H9 (cell line): ENCODE measurements around the gene NT5DC3. TPM values are rescaled to one million over a fixed set of nuclear protein-coding genes. Genes with fewer than 3 reads are reported as not detected.

ENCODE experiments used
- DNase-seq: peaks from one replicate; pipeline ENCODE4 v3.0.0-alpha.2; 2017
- H2AFZ ChIP-seq: one replicate; pipeline ENCODE4 v1.6.1; 2013; ENCODE audit warnings: mild to moderate bottlenecking, low read length, control low read depth, moderate library complexity
- H2AK5ac ChIP-seq: 2 replicates; pipeline ENCODE4 v1.6.1; 2013; ENCODE audit warnings: low read length, control low read depth, mixed read lengths; ENCODE audit not compliant: insufficient read length
- H2BK120ac ChIP-seq: one replicate; pipeline ENCODE4 v1.6.1; 2013; ENCODE audit warnings: low read depth, mild to moderate bottlenecking, low read length, control low read depth, inconsistent platforms; ENCODE audit not compliant: poor library complexity, severe bottlenecking
- H2BK12ac ChIP-seq: 2 replicates; pipeline ENCODE4 v1.6.1; 2013; ENCODE audit warnings: low read length, control low read depth, mixed read lengths, low read depth; ENCODE audit not compliant: insufficient read length
- H2BK15ac ChIP-seq: 2 replicates; pipeline ENCODE4 v1.6.1; 2013; ENCODE audit warnings: low read depth, low read length, control low read depth
- H2BK20ac ChIP-seq: one replicate; pipeline ENCODE4 v1.6.1; 2013; ENCODE audit warnings: low read depth, mild to moderate bottlenecking, low read length, control low read depth, inconsistent platforms; ENCODE audit not compliant: poor library complexity, severe bottlenecking
- H2BK5ac ChIP-seq: 2 replicates; pipeline ENCODE4 v1.6.1; 2013; ENCODE audit warnings: low read length, control low read depth, mixed read lengths; ENCODE audit not compliant: insufficient read length
- H3K14ac ChIP-seq: 2 replicates; pipeline ENCODE4 v1.6.1; 2013; ENCODE audit warnings: low read length, control low read depth; ENCODE audit not compliant: insufficient read depth
- H3K18ac ChIP-seq: 2 replicates; pipeline ENCODE4 v1.6.1; 2013; ENCODE audit warnings: low read depth, mild to moderate bottlenecking, mixed read lengths, low read length, control low read depth; ENCODE audit not compliant: insufficient read length
- H3K23ac ChIP-seq: 2 replicates; pipeline ENCODE4 v1.6.1; 2013; ENCODE audit warnings: low read length, control low read depth, mixed read lengths, low read depth; ENCODE audit not compliant: insufficient read length
- H3K23me2 ChIP-seq: 2 replicates; pipeline ENCODE4 v1.6.1; 2013; ENCODE audit warnings: low read depth, mild to moderate bottlenecking, mixed read lengths, low read length, control low read depth; ENCODE audit not compliant: insufficient read length, poor library complexity, severe bottlenecking
- H3K27ac ChIP-seq: 2 replicates; pipeline ENCODE4 v1.5.1; 2013; ENCODE audit warnings: low read length, control low read depth, mixed read lengths, low read depth; ENCODE audit not compliant: insufficient read length
- H3K27me3 ChIP-seq: 2 replicates; pipeline ENCODE4 v1.6.1; 2013; ENCODE audit warnings: low read length, control low read depth, inconsistent platforms; ENCODE audit not compliant: insufficient read depth
- H3K4ac ChIP-seq: 2 replicates; pipeline ENCODE4 v1.6.1; 2013; ENCODE audit warnings: low read depth, mild to moderate bottlenecking, control low read depth, inconsistent platforms, low read length, moderate library complexity
- H3K4me1 ChIP-seq: 2 replicates; pipeline ENCODE4 v1.6.1; 2013; ENCODE audit warnings: low read length, control low read depth, inconsistent platforms; ENCODE audit not compliant: insufficient read depth
- H3K4me2 ChIP-seq: 2 replicates; pipeline ENCODE4 v1.6.1; 2013; ENCODE audit warnings: low read length, control low read depth, mixed read lengths; ENCODE audit not compliant: insufficient read length, insufficient read depth
- H3K56ac ChIP-seq: 2 replicates; pipeline ENCODE4 v1.6.1; 2013; ENCODE audit warnings: low read depth, mild to moderate bottlenecking, mixed read lengths, low read length, control low read depth; ENCODE audit not compliant: insufficient read length
- H3K79me1 ChIP-seq: 2 replicates; pipeline ENCODE4 v1.6.1; 2013; ENCODE audit warnings: low read depth, mild to moderate bottlenecking, moderate library complexity, low read length, control low read depth, inconsistent platforms; ENCODE audit not compliant: insufficient read depth, poor library complexity, severe bottlenecking
- H3K79me2 ChIP-seq: 2 replicates; pipeline ENCODE4 v1.6.1; 2013; ENCODE audit warnings: low read length, control low read depth, inconsistent platforms; ENCODE audit not compliant: insufficient read depth
- H3K9ac ChIP-seq: 2 replicates; pipeline ENCODE4 v1.6.1; 2013; ENCODE audit warnings: low read length, control low read depth, mixed read lengths; ENCODE audit not compliant: insufficient read length; ENCODE audit errors: extremely low read depth
- H3K9me3 ChIP-seq: one replicate; pipeline ENCODE4 v1.6.1; 2013; ENCODE audit warnings: low read depth, low read length, inconsistent platforms; ENCODE audit not compliant: control insufficient read depth
- H3T11ph ChIP-seq: one replicate; pipeline ENCODE4 v1.6.1; 2013; ENCODE audit warnings: mild to moderate bottlenecking, low read length, control low read depth, inconsistent platforms
- H4K20me1 ChIP-seq: one replicate; pipeline ENCODE4 v1.6.1; 2013; ENCODE audit not compliant: control insufficient read depth, insufficient read length, insufficient read depth
- H4K5ac ChIP-seq: 2 replicates; pipeline ENCODE4 v1.6.1; 2013; ENCODE audit warnings: low read depth, mild to moderate bottlenecking, mixed read lengths, low read length, control low read depth; ENCODE audit not compliant: insufficient read length
- H4K8ac ChIP-seq: replicated peaks from 2 replicates; pipeline ENCODE4 v1.6.1; 2013; ENCODE audit warnings: low read length, control low read depth, mixed read lengths, low read depth; ENCODE audit not compliant: insufficient read length
- H4K91ac ChIP-seq: 2 replicates; pipeline ENCODE4 v1.6.1; 2013; ENCODE audit warnings: low read depth, mild to moderate bottlenecking, moderate library complexity, mixed read lengths, low read length, control low read depth; ENCODE audit not compliant: insufficient read length
- H3K27ac Mint-ChIP-seq, 3 experiments: 2 replicates in 2 of 3; 3 replicates in 1 of 3; pipeline ENCODE4 v1.8.0; 2020 to 2021; ENCODE audit warnings: mixed read lengths in 3 of 3, mild to moderate bottlenecking in 1 of 3, moderate library complexity in 1 of 3
- H3K27me3 Mint-ChIP-seq: 2 replicates; pipeline ENCODE4 v1.8.0; 2021; ENCODE audit warnings: low read depth, mild to moderate bottlenecking, moderate library complexity, mixed read lengths
- H3K36me3 Mint-ChIP-seq, 3 experiments: 2 replicates in 2 of 3; 3 replicates in 1 of 3; pipeline ENCODE4 v1.8.0; 2020 to 2021; ENCODE audit warnings: low read depth in 3 of 3, mixed read lengths in 3 of 3; ENCODE audit not compliant: insufficient read depth in 1 of 3
- H3K4me1 Mint-ChIP-seq, 2 experiments: 2 replicates each; pipeline ENCODE4 v1.8.0; 2020; ENCODE audit warnings: mixed read lengths in 2 of 2
- H3K4me3 Mint-ChIP-seq, 2 experiments: 2 replicates in 1 of 2; 3 replicates in 1 of 2; pipeline ENCODE4 v1.8.0; 2020 to 2021; ENCODE audit warnings: mild to moderate bottlenecking in 2 of 2, mixed read lengths in 2 of 2, moderate library complexity in 1 of 2
- H3K9me3 Mint-ChIP-seq, 2 experiments: 2 replicates in 1 of 2; 3 replicates in 1 of 2; pipeline ENCODE4 v1.8.0; 2020; ENCODE audit warnings: mild to moderate bottlenecking in 2 of 2, mixed read lengths in 2 of 2, moderate library complexity in 1 of 2
- WGBS: extraction: QIAGEN DNeasy Blood & Tissue Kit; methylation state at CpG from one replicate; pipeline ENCODE4 v1.1.7; 2013; ENCODE audit warnings: missing lambda C conversion rate, low lambda C conversion rate, mixed read lengths; ENCODE audit not compliant: insufficient read length; ENCODE audit errors: extremely low coverage; 5-methylcytosine and 5-hydroxymethylcytosine counted together
- total RNA-seq: library from RNA; stranded (reverse); gene quantifications from 2 replicates; pipeline ENCODE4 v1.2.1, GENCODE V29; 2021
- TF ChIP-seq, protein P1 (sequence below): fragments of 200-600 bp; sonication (generic); conservative IDR thresholded peaks from 3 replicates; pipeline ENCODE4 v1.8.0; 2021; ENCODE audit warnings: antibody characterized with exemption, mild to moderate bottlenecking

NT5DC3 gene
- total RNA-seq, 1 experiment from 2014 or later = 13.6 TPM

DNA sequence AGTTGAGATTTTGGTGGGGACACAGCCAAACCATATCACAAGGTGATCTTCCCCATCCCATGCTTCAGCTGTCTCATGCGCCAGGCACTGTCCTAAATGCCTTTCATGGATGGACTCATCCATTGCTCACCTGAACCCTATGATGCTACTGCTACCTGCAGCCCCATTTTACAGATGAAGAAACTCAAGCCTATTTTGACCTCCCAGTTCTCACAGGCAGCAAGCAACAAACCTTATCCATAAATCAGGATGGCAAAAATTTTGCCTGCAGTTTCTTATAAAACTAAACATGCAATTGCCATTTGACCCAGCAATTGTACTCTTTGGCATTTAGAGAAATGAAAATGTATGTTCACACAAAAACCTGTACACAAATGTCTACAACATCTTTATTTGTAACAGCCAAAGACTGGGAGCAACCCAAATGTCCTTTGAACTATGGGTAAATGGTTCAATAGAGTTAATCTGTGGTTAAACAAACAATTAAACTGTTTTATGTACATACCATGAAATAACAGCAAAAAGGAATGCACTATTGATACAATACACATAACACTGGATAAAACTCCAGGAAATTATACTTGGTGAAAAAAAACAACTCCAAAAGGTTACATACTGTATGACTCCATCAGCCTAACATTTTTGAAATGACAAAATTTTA is 2.6 kb downstream of the NT5DC3 start:
- Histone ChIP-seq H3K18ac (no peak overlapping the region), H3K23me2 (peaks cover 8% of the 10 kb centered on the region), H3K14ac (no peak overlapping the region), H2AFZ (no peak overlapping the region), H4K91ac (no peak overlapping the region), H3K4me1 (peaks cover 4% of the 10 kb centered on the region; the same call in 1 of the 2 replicates), H2BK15ac (no peak overlapping the region), H2BK120ac (no peak overlapping the region), H3K79me1 (no peaks in the 10 kb centered on the region), H3K27ac (no peak overlapping the region), H2AK5ac (no peak overlapping the region), H4K8ac (no peak overlapping the region), H3K4ac (no peak overlapping the region), H3K4me2 (no peak overlapping the region), H4K20me1 (no peaks in the 10 kb centered on the region), H3K27me3 (no peaks in the 10 kb centered on the region), H3T11ph (no peak overlapping the region), H4K5ac (no peak overlapping the region), H2BK12ac (no peak overlapping the region), H2BK20ac (no peak overlapping the region), H3K56ac (no peak overlapping the region), H3K9me3 (no peaks in the 10 kb centered on the region), H3K79me2 (peaks cover 6% of the 10 kb centered on the region; the same call in 1 of the 2 replicates), H3K23ac (no peak overlapping the region), H3K9ac (no peak overlapping the region), H2BK5ac (no peak overlapping the region)
- peaks cover 12 to 21% (median 15%) of the 10 kb centered on the region in 3 experiments; a peak in 6 of 7 replicates for H3K36me3 Mint-ChIP-seq
- DNase-seq = no peak
- no peaks in the 10 kb centered on the region for H3K9me3 Mint-ChIP-seq
- H3K4me3 Mint-ChIP-seq = peak overlapping the region in 1 of 2 experiments; percentile 11; a peak in 1 of 5 replicates
- peaks cover 41 to 45% of the 10 kb centered on the region in 2 experiments for H3K4me1 Mint-ChIP-seq
- H3K27ac Mint-ChIP-seq = no peak overlapping the region
- WGBS = no CpG with 5 or more reads among the region's 1 CpG
- TF ChIP-seq, protein P1, sequence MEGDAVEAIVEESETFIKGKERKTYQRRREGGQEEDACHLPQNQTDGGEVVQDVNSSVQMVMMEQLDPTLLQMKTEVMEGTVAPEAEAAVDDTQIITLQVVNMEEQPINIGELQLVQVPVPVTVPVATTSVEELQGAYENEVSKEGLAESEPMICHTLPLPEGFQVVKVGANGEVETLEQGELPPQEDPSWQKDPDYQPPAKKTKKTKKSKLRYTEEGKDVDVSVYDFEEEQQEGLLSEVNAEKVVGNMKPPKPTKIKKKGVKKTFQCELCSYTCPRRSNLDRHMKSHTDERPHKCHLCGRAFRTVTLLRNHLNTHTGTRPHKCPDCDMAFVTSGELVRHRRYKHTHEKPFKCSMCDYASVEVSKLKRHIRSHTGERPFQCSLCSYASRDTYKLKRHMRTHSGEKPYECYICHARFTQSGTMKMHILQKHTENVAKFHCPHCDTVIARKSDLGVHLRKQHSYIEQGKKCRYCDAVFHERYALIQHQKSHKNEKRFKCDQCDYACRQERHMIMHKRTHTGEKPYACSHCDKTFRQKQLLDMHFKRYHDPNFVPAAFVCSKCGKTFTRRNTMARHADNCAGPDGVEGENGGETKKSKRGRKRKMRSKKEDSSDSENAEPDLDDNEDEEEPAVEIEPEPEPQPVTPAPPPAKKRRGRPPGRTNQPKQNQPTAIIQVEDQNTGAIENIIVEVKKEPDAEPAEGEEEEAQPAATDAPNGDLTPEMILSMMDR = no peak
- H3K27me3 Mint-ChIP-seq = peaks cover 3% of the 10 kb centered on the region; the same call in 1 of the 2 replicates
